HUES6 (cell line): ENCODE measurements around the gene RPSA.
"Not testable (repeated sequence)": the region's sequence is repeated elsewhere in the genome, so short reads cannot be mapped to it uniquely, and the experiment has no call there.

Experiments
- H3K27ac ChIP-seq: 2 replicates; pipeline ENCODE4 v1.7.0; 2013; ENCODE audit warnings: low read depth, mild to moderate bottlenecking, low read length, inconsistent platforms
- H3K27me3 ChIP-seq: 2 replicates; pipeline ENCODE4 v1.6.1; 2013; ENCODE audit warnings: low read length; ENCODE audit not compliant: control insufficient read depth, insufficient read depth
- H3K36me3 ChIP-seq: 2 replicates; pipeline ENCODE4 v1.6.1; 2013; ENCODE audit warnings: low read length; ENCODE audit not compliant: control insufficient read depth, insufficient read depth
- H3K4me1 ChIP-seq: 2 replicates; pipeline ENCODE4 v1.6.1; 2013; ENCODE audit warnings: low read length; ENCODE audit not compliant: control insufficient read depth, insufficient read depth
- H3K4me3 ChIP-seq: 2 replicates; pipeline ENCODE4 v1.5.1; 2013; ENCODE audit warnings: low read depth, low read length
- H3K9ac ChIP-seq: one replicate; pipeline ENCODE4 v1.6.1; 2013; ENCODE audit warnings: mild to moderate bottlenecking, low read length
- H3K9me3 ChIP-seq: 2 replicates; pipeline ENCODE4 v1.6.1; 2013; ENCODE audit warnings: low read depth, low read length; ENCODE audit not compliant: control insufficient read depth, insufficient read depth

RPSA gene

GRCh38 chr3:39406368-39407258 lies at the start of gene RPSA:
TSS of gene RPSA (plus strand) at chr3:39406720. CDS start at chr3:39407654, 934 bp downstream.
- Histone ChIP-seq H3K4me3 (peak within 1 kb of the TSS; percentile 86), H3K9ac (peak within 1 kb of the TSS; percentile 98), H3K36me3 (peaks cover 48% of the 10 kb centered on the region), H3K27me3 (no peaks in the 10 kb centered on the region), H3K27ac (peak within 1 kb of the TSS; percentile 97), H3K4me1 (peaks cover 33% of the 10 kb centered on the region), H3K9me3 (no peaks in the 10 kb centered on the region)

- Histone ChIP-seq H3K36me3 (no peaks in the 10 kb centered on the region), H3K9ac (no peak overlapping the region), H3K27me3 (no peaks in the 10 kb centered on the region), H3K27ac (no peak overlapping the region), H3K9me3 (no peaks in the 10 kb centered on the region), H3K4me3 (no peak overlapping the region), H3K4me1 (no peaks in the 10 kb centered on the region)
These were observed 48.2 kb upstream of the RPSA start for GRCh38 chr3:39358333-39358732.

GRCh38 chr3:39361252-39361927 lies 45.1 kb upstream of the RPSA start:
- H3K27ac ChIP-seq, result no peak overlapping the region
- H3K36me3 ChIP-seq, result no peaks in the 10 kb centered on the region
- no peaks in the 10 kb centered on the region for H3K4me1 ChIP-seq
- H3K9ac ChIP-seq, result no peak overlapping the region
- H3K27me3 ChIP-seq, result no peaks in the 10 kb centered on the region
- H3K4me3 ChIP-seq, result no peak overlapping the region
- H3K9me3 ChIP-seq, result no peaks in the 10 kb centered on the region

- Histone ChIP-seq H3K4me1 (no peaks in the 10 kb centered on the region), H3K9ac (no peak overlapping the region), H3K27me3 (no peaks in the 10 kb centered on the region), H3K27ac (no peak overlapping the region), H3K4me3 (no peak overlapping the region), H3K36me3 (no peaks in the 10 kb centered on the region), H3K9me3 (no peaks in the 10 kb centered on the region)
These were observed 44.3 kb upstream of the RPSA start for GRCh38 chr3:39362192-39362591.

DNA sequence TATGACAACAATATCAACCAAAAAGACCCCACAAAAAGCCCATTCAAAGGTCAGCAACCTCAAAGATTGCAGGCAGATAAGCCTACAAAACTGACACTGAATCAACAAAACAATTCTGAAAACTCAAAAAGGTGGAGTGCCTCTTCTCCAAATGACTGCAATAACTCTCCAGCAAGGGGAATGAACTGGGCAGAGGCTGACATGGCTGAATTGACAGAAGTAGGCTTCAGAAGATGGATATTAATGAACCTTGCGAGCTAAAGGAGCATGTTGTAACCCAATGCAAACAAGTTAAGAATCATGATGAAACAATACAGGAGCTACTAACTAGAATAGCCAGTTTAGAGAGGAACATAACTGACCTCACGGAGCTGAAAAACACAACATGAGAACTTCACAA lies 43.7 kb upstream of the RPSA start:
- H3K4me1 ChIP-seq, result no peaks in the 10 kb centered on the region
- H3K9ac ChIP-seq, result no peak overlapping the region
- H3K27ac ChIP-seq, result no peak overlapping the region
- no peaks in the 10 kb centered on the region for H3K36me3 ChIP-seq
- no peak overlapping the region for H3K4me3 ChIP-seq
- H3K27me3 ChIP-seq, result no peaks in the 10 kb centered on the region
- H3K9me3 ChIP-seq, result no peaks in the 10 kb centered on the region

GRCh38 chr3:39370450-39370849 lies 36.1 kb upstream of the RPSA start:
- not testable (repeated sequence) for H3K36me3 ChIP-seq, H3K4me1 ChIP-seq, H3K9me3 ChIP-seq, H3K9ac ChIP-seq, H3K27me3 ChIP-seq, H3K27ac ChIP-seq, H3K4me3 ChIP-seq

DNA sequence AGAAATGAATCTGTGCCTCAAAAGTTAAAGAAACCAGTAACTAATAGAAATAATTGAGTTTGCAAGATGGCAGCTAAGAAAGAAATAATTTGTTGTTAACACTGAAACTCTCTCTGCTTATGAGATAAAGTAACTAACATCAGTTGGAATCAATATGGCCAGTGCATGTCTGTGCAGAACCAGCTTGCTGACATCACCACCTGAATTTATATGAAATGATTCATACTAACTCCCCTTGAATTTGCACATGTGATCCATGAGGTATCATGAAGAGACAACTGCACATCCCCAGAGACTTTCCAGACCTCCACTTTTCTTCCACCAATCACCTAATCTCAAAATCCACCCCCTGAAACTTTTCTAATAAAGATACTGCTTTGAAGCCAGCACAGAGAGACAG lies 33.7 kb upstream of the RPSA start:
- H3K9me3 ChIP-seq, result peaks cover 4% of the 10 kb centered on the region; the same call in 1 of the 2 replicates
- H3K27me3 ChIP-seq, result no peaks in the 10 kb centered on the region
- no peak overlapping the region for H3K4me3 ChIP-seq
- no peak overlapping the region for H3K27ac ChIP-seq
- H3K4me1 ChIP-seq, result peaks cover 11% of the 10 kb centered on the region
- no peak overlapping the region for H3K9ac ChIP-seq
- no peaks in the 10 kb centered on the region for H3K36me3 ChIP-seq

GRCh38 chr3:39376959-39377634 lies 29.4 kb upstream of the RPSA start:
- Histone ChIP-seq H3K4me3 (no peak overlapping the region), H3K36me3 (no peaks in the 10 kb centered on the region), H3K9ac (no peak overlapping the region), H3K27ac (no peak overlapping the region), H3K4me1 (peaks cover 13% of the 10 kb centered on the region), H3K9me3 (peaks cover 4% of the 10 kb centered on the region; the same call in 1 of the 2 replicates), H3K27me3 (no peaks in the 10 kb centered on the region)

- no peak overlapping the region for H3K27ac ChIP-seq
- H3K27me3 ChIP-seq, result no peaks in the 10 kb centered on the region
- no peak overlapping the region for H3K4me3 ChIP-seq
- no peaks in the 10 kb centered on the region; the same call in 1 of the 2 replicates for H3K9me3 ChIP-seq
- H3K9ac ChIP-seq, result no peak overlapping the region
- H3K4me1 ChIP-seq, result peaks cover 13% of the 10 kb centered on the region
- H3K36me3 ChIP-seq, result no peaks in the 10 kb centered on the region
These were observed 28.4 kb upstream of the RPSA start for GRCh38 chr3:39378088-39378487.

DNA sequence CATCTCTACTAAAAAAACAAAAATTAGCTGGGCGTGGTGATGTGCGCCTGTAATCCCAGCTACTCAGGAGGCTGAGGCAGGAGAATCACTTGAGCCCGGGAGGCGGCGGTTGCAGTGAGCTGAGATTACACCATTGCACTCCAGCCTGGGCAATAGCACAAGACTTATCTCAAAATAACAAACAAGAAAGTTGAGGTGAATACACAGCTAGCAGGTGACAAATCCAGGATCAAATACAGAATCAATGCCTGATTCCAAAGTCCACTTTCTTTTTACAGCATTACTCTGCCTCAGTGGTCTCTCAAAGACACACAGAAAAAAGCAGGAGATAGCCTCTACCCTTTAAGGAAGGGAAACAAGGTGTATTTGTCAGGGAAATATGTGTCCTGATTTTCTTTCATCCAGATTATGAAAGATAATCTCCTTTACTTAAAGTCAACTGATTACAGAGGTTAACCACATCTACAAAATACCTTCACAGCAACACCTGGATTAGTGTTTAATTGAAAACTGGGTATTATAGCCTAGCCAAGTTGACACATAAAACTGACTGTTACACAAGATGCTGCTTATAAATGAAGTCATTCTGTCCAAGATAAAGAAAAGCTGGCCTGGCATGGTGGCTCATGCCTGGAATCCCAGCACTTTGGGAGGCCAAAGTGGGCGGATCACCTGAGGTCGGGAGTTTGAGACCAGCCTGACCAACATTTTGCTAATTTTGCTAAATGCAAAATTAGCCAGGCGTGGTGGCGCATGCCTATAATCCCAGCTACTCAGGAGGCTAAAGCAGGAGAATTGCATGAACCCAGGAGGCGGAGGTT lies 27.4 kb upstream of the RPSA start:
- Histone ChIP-seq H3K4me3 (no peak overlapping the region), H3K9ac (no peak overlapping the region), H3K9me3 (no peaks in the 10 kb centered on the region), H3K4me1 (peaks cover 13% of the 10 kb centered on the region), H3K27ac (no peak overlapping the region), H3K27me3 (no peaks in the 10 kb centered on the region), H3K36me3 (no peaks in the 10 kb centered on the region)
